ENCODE data around the gene FAM43A.

The FAM43A gene

GRCh38 chr3:194685718-194686413 lies at the start of gene FAM43A:
TSS of gene FAM43A (plus strand) at chr3:194685883. CDS start at chr3:194686827, 944 bp downstream.
- peak; percentile 97 for DNase-seq (ENCODE audit: low spot score)

- no peak for DNase-seq (ENCODE audit: low spot score)
These were observed 48.6 kb upstream of the FAM43A start for GRCh38 chr3:194637066-194637465.

DNA sequence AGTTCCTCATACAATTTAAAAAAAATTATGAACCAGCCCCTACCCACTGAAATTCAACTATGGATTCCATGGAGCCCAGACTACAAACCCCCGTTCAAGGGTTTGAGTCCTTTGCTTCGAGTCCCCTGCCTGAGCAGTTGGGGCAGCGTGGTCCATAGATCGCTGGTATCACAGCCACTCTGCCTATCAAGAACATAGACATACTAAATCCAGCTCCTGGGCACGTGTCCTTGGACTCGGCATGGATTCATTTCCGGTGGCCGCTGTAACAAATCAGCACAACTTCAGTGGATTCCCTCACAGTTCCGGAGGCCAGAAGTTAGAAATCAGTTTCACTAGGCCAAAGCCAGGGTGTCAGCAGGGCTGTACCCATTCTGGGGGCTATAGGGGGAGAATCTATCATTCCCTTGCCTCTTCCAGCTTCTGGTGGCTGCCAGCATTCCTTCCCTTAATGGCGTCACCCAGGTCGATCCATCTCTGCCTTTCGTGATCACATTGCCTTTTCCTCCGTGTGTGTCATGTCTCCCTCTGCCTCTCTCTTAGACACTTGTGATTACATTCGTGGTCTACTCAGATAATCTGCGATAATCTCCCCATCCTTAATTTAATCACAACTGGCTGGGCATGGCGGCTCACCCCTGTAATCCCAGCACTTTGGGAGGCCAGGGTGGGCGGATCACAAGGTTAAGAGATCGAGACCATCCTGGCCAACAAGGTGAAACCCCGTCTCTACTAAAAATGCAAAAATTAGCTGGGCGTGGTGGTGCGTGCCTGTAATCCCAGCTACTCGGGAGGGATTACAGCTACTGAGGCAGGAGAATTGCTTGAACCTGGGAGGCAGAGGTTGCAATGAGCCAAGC lies 47.9 kb upstream of the FAM43A start:
- no peak for DNase-seq (ENCODE audit: low spot score)

DNA sequence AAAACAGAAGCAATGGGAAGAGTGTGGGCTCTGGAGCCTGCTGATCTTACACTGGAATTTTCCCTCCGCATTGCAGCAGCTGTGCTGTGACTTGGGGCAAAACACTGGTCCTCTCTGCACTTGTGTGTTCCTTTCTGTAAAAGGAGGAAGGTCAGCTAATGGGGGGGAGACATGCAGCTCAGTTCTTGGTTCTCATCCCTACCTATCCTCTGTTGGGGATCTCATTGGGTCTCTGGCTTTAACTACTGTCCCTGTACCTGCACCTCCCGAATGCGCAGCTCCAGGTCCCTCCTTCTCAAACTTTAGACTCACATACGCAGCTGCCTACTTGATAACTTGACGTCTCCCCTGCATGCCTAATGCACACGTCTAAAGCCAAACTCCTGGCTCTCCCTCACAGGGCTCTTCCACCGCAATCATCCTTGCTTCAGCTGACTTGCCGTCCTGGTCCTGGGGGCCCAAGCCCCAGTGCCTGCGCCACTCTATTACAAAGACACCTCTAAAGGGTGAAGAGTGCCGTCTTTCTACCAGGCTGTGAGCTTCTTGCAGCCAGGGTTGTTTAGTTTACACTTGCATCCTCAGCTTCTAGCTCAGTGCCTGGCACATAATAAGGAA lies 46.6 kb upstream of the FAM43A start:
- no peak for DNase-seq (ENCODE audit: low spot score)

- no peak for DNase-seq (ENCODE audit: low spot score)
These were observed 44.9 kb upstream of the FAM43A start for GRCh38 chr3:194640829-194641228.

DNA sequence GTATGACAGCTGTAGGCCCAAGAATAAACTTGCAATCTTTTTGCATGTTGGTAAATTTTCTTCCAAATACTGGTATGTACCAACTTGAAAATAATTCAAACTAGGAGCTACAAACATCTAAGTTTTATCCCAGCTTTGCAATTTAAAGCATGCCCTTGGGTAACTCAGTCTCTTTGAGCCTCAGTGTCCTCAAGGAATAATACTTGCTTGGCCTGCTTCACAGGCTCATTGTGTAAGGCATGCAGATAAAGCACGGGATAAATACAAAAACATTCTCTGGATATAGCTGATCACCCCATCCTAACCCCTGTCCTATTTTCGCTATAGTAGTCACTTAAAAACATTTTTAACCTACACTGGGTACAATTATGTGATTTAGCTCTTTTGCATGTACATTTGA lies 42.9 kb upstream of the FAM43A start:
- no peak for DNase-seq (ENCODE audit: low spot score)

DNA sequence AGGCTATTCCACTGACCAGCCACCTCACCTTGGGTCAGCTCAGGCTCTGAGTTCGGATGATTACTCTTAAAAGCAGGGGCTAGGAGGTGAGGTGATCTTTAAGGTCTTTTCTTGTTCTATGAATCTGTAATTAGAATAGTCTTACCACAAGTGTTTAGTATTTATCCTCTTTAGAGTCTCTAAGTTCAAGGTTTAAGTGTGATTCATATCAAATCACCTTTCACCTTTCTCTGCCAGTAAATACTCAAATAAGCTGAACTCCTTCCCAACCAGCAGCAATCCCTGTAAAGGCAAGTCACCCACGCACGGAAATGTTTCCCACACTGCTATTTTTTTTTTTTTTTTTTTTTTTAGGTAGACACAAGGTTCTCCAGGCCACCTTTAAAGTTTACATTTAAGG lies 37.9 kb upstream of the FAM43A start:
- no peak for DNase-seq (ENCODE audit: low spot score)

DNA sequence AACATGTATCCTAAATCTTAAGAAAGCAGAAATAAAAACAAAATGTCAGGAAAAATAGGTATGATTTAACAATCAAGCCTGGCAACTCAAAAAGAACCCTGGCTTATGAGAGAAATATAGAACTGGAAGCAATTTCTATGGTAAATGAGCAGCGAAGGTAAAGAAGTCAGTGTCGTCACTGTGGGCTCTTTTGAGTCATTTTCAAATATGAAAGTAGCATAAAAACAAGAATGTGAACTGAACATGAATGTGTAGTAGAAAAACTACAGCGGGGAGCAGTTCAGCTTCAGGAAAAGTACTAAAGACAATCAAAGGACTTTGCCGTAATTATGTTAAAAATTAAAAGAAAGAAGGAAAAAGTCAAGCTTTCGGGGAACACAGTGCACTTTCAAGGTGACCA lies 31.2 kb upstream of the FAM43A start:
- no peak for DNase-seq (ENCODE audit: low spot score)

DNA sequence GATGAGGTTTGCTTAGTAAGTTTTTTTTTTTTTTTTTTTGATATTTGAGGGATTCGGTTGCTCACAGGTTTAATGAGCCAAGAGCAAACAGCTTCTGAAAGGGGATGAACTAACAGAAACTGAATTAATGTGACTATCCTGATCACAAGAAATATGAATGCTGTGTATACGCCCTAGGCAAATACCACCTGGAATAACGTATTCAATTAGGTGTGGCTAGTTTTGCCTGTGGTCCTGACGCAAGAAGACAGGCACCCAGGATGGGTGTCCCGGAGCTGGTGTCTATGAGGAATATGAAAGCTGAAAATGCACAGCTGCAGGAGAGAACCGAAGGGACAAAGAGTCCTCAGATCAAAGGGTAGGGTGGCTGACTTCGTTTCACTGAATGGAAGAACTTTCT lies 28.2 kb upstream of the FAM43A start:
- DNase-seq (ENCODE audit: low spot score) = no peak

DNA sequence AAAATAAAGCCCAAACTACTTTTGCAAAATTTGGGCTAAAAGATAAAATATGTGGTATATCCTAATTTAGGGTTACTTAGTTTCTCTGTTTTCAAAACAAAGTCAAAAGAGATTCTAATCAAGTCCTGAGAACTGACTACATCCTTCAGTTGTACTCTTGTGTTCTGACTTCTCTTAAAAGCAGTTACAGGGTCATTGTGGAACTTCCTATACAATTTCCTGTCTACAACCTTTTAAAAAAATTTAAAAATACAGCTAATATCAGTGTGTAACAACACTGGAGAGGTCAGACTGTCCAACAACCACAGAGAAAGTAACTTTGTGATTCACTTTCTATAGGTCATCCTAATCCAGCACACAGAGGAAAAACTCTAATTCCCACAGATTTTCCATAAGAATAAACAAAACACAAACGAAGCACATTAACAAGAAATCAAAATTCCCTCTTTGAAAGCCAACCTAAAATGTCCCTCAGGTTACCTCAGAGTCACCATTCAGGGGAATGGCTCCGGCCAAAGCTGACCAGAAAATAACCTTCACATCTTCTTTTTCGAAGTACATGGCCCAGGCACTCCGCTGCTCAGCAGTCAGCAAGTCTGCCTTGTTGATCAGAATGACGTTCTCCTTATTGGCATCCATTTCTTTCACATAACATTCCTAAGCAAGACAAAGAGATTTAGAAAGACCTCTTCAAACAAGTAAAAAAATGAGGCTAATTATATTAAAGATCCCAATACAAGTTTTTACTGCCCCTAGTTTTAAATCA lies 27.0 kb upstream of the FAM43A start:
- DNase-seq (ENCODE audit: low spot score) = no peak

GRCh38 chr3:194659778-194660177 lies 25.9 kb upstream of the FAM43A start:
- no peak for DNase-seq (ENCODE audit: low spot score)

DNA sequence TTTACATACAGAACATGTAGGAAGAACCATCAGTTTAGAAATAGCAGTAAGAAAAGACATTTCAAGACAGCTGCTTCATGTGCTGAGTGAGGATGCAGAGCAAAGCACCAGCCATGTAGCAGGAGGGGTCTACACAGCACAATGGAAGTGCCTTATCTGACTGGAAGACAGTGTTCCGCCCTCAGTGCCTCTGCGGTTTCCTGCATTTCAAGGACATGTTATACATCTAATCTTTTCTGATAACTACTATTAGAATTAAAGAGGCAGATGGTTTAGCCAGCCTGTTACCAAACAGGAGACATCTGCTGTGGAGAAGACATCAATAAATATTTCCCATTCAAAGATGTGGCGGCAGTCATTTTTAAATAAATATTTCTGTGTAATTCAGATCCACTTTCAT lies 24.3 kb upstream of the FAM43A start:
- DNase-seq (ENCODE audit: low spot score) = no peak

DNA sequence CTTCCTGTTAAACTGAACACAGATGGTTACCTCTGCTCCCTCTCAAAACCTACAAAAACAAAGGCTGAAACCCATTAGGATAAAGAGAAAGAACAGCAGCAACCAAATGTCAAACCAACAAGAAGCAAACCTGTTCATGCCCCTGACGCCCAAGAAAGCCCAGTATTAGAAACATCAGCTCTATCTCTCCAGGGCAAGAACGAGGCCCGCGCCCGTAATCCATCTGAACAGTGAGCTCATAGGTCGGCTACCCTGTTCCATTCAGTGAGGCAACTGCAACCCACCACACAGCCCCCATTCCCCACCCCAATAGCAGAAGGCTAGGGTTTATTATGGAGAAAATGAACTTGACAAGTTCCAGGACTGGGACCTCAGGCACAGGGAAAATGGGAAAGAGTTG lies 23.7 kb upstream of the FAM43A start:
- no peak for DNase-seq (ENCODE audit: low spot score)

DNA sequence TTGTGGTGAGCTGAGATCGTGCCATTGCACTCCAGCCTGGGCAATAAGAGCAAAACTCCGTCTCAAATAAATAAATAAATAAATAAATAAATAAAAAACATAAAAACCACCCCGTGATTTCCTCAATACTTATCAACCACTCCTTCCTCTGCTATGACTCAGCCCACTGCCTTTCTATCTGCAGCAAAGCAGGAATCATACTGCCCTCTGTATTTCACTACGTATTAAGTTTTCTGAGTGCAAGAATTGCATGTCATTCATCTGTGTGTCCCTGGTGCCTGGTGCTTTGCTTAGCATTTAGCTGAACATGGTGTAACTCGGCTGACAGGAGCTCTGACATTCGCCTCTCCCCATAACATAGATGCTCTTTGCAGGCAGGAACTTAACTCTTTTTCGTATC lies 20.8 kb upstream of the FAM43A start:
- DNase-seq (ENCODE audit: low spot score) = no peak

GRCh38 chr3:194667363-194667762 lies 18.3 kb upstream of the FAM43A start:
- no peak for DNase-seq (ENCODE audit: low spot score)

DNA sequence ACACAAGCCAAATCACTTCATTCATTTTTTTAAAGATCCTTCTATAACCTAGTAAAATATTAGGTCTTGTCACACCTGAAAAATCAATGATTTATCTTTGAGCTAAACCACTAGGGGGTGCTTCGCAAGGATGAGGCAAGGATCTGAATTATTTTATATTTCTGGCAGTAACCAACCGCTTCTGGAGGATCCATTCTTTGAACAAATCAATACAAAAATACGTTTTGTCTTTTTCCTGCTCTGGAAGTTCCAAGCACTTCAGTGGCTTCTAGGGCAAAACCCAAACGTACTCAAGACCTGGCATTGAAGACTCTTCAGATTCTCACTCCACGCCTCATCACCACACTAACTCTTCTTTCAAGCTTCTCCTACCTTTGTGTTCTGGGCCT lies 14.2 kb upstream of the FAM43A start:
- DNase-seq (ENCODE audit: low spot score) = peak; percentile 47

DNA sequence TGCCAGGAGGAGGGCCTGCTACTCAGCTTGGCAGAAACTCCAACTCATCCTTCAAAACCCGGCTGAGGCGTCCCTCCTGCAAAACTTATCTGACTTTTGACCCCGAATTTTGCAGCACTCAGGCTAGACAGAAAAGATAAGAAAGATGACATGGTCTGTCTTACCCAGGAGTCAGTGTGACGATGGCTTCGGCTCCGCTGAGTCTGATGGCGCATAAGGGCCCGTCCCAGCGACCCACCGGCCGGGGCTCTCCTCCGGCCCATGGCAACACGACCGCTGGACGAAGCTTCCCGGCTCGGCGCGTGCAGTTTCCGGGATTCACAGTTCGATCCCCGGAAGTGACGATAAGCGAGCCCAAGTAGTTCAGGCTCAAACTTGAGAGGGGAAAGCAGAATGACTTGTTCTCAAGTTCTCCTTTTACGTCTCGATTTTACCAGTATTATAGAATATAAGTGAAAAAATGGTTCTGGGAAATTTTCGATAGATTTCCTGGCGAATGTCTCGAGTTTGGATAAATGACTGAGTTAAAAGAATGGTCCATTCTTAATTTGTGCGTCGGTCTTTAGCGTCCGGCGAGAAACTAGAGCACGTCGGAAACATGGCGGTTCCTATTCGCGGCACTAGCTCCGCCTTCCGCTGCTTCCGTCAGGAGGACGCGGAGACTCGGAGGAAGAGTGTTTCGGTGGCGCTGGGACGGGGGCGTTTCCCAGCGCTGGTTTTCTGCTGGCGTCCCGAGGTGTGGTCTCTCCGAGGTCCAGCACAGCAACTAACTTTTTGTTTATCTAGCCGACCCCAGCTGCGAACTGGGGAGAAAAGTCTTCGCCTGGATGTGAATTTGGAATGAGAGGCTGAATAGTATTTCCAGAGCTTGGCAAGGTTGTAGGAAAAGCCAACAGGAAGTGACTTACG lies 13.5 kb upstream of the FAM43A start, which contains the start of gene LSG1:
LSG1 (minus strand) TSS at position 292 of the 909 bp plus-strand sequence; CDS start at position 263, 29 bp downstream.
- peak; percentile 94 for DNase-seq (ENCODE audit: low spot score)

DNA sequence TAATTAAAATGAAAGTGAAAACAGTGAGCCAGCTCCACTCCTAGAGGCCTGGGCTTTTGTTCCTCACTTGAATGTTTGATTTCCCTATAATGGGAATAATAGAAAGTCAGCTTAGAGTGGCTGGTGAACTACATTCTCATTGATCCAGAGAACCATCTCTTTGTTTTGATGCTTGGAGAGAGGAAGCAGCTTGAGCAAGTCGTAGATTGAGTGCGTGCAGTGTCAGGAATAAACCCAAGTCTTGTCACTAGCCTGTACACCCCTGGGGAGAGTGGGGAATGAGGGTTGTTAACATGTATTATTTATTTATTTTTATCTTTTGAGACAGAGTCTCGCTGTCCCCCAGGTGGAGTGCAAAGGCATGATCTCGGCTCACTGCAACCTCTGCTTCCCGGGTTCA lies 12.8 kb upstream of the FAM43A start:
- no peak for DNase-seq (ENCODE audit: low spot score)

DNA sequence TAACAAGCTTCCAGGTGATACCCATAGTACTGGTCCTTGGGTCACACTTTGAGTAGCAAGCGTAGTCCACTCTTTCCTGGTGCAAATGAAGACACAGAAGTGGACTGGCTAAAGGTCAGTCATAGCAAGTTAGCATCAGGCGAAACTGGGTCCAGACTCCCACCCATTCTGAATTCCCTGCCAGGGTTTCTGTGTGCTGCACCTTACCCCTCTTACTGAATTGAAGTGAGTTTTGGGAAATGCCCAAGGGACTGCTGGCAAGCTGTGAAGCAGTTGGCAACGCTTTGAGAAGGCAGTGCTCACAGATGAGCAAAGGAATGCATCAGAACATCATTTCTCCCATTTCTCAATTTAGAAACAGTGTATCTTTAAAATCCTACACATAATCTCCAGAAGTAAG lies 11.9 kb upstream of the FAM43A start:
- DNase-seq (ENCODE audit: low spot score) = no peak

DNA sequence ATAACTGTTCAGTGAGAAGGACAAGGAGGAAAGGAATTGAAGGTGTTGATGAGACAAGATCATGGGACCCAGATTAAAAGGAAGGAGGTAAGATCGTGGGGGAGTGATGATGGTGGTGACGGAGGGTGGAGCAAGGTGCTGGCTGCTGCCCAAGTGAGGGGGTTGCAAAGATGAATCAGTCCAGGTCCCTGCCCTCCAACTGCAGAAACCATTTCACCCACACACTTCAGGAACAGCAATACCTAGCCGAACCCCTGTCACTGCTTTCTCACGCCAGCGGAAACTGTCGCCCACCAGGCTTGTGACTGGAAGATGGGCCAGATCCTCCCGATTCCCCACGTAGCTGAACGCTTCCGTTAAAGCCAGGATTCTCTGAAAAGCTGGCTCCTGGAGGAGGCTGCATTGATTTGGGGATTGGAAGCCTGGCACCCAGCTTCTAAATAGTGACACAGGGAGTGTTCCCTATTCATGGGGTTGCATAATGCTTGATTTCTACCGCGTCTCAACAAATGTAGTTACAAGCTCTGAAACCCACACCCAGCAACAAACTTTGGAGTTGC lies 10.5 kb upstream of the FAM43A start:
- no peak for DNase-seq (ENCODE audit: low spot score)

DNA sequence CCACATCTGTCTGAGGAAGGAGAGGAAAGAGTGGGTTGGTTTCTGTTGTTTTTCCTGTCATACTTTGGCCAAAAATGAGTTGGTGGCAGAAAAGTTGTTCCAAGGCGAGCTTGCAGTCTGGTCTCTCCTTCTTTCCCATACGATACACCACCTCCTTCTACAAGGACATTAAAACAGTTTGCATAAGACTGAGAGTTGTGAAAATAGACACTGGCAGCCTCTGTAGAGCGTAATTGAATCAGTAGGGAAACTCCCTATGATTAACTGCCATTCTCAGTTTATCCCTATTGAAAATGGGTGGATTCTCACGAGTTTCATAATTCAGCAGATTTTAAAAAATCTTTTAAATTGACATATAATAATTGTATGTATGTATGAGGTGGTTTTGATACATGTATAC lies 10.0 kb upstream of the FAM43A start:
- no peak for DNase-seq (ENCODE audit: low spot score)
